B cell (primary cell): ENCODE measurements around the gene SPHK1. TPM values are rescaled to one million over a fixed set of nuclear protein-coding genes. Genes with fewer than 3 reads are reported as not detected.

Experiments
- ATAC-seq: fragments of 200-7000 bp; cut with Tn5 transposase; one replicate; pipeline ENCODE4 v1.10.0; 2021; ENCODE audit warnings: low read depth, mild to moderate bottlenecking, moderate number of reproducible peaks, moderate library complexity
- CTCF ChIA-PET: fragments of 350-600 bp; sonication (Branson Sonifier 250); formaldehyde crosslinking; loops from one replicate; lab custom pipeline; 2021; ENCODE audit warnings: antibody characterized with exemption, inconsistent platforms; lab: Charles Lee
- POLR2A ChIA-PET: fragments of 350-600 bp; sonication (Branson Sonifier 250); formaldehyde crosslinking; loops from one replicate; lab custom pipeline; 2021; ENCODE audit warnings: antibody characterized with exemption; lab: Charles Lee
- DNase-seq: peaks from one replicate; pipeline ENCODE4 v3.0.0; 2013
- H2AFZ ChIP-seq: 2 replicates; pipeline ENCODE4 v1.6.1; 2012; ENCODE audit warnings: mild to moderate bottlenecking, low read depth, low read length; ENCODE audit not compliant: insufficient read depth, poor library complexity, severe bottlenecking
- H3K27ac ChIP-seq, 2 donors: 1 replicate in 1 of 2; 2 replicates in 1 of 2; pipeline ENCODE4 v1.5.1; 2012 to 2013; ENCODE audit warnings: low read length in 2 of 2, mild to moderate bottlenecking in 2 of 2, moderate library complexity in 1 of 2
- H3K27me3 ChIP-seq, 4 experiments: fragments of 200-600 bp in 1 of 4; sonication (generic) in 1 of 4; replicated peaks in 1 of 4; 1 replicate in 2 of 4; 2 replicates in 2 of 4; pipeline versions ENCODE4 v1.6.1 to v1.7.0; 2013 to 2016; ENCODE audit warnings: low read length in 3 of 4, mild to moderate bottlenecking in 2 of 4, mixed read lengths in 1 of 4, moderate library complexity in 1 of 4; ENCODE audit not compliant: insufficient read depth in 4 of 4, control insufficient read depth in 3 of 4; ENCODE audit errors: control extremely low read depth in 1 of 4
- H3K36me3 ChIP-seq, 2 experiments: replicated peaks in 1 of 2; 1 replicate in 1 of 2; 2 replicates in 1 of 2; pipeline versions ENCODE4 v1.6.1 to v1.7.1; 2013; ENCODE audit warnings: low read length in 1 of 2; ENCODE audit not compliant: insufficient read depth in 2 of 2, control insufficient read depth in 1 of 2; ENCODE audit errors: control extremely low read depth in 1 of 2, extremely low read depth in 1 of 2
- H3K4me1 ChIP-seq, 2 donors: fragments of 200-600 bp in 1 of 2; sonication (generic) in 1 of 2; 1 replicate in 1 of 2; 2 replicates in 1 of 2; pipeline versions ENCODE4 v1.5.1 to v1.6.1; 2013 to 2017; ENCODE audit warnings: low read length in 2 of 2; ENCODE audit not compliant: control insufficient read depth in 2 of 2, insufficient read depth in 2 of 2
- H3K4me2 ChIP-seq: replicated peaks from 2 replicates; pipeline ENCODE3; 2012; ENCODE audit warnings: mild to moderate bottlenecking, low read depth, low read length; ENCODE audit not compliant: poor library complexity, severe bottlenecking
- H3K4me3 ChIP-seq, 5 experiments: fragments of 200-600 bp in 1 of 5; sonication (generic) in 1 of 5; 1 replicate in 3 of 5; 2 replicates in 2 of 5; pipeline versions ENCODE4 v1.5.1 to v1.7.0; 2011 to 2016; ENCODE audit warnings: low read length in 4 of 5, mild to moderate bottlenecking in 4 of 5, low read depth in 2 of 5, control low read depth in 1 of 5, moderate library complexity in 1 of 5; ENCODE audit not compliant: insufficient read depth in 1 of 5; ENCODE audit errors: control extremely low read depth in 1 of 5, extremely low read depth in 1 of 5
- H3K79me2 ChIP-seq: fragments of 200-600 bp; sonication (generic); one replicate; pipeline ENCODE4 v1.6.0; 2016; ENCODE audit warnings: low read length; ENCODE audit not compliant: control insufficient read depth, insufficient read depth
- H3K9ac ChIP-seq: fragments of 200-600 bp; sonication (generic); 2 replicates; pipeline ENCODE4 v1.6.1; 2017; ENCODE audit warnings: mild to moderate bottlenecking, low read length, moderate library complexity
- H3K9me3 ChIP-seq, 3 donors: one replicate each; pipeline versions ENCODE4 v1.6.1 to v1.7.1; 2013; ENCODE audit warnings: low read length in 2 of 3; ENCODE audit not compliant: control insufficient read depth in 2 of 3, insufficient read depth in 1 of 3; ENCODE audit errors: control extremely low read depth in 1 of 3
- H4K20me1 ChIP-seq: 2 replicates; pipeline ENCODE4 v1.6.0; 2012; ENCODE audit warnings: mild to moderate bottlenecking, low read length; ENCODE audit not compliant: insufficient read depth, control insufficient read depth, poor library complexity, severe bottlenecking
- H3K27ac Mint-ChIP-seq: one replicate; pipeline ENCODE4 v1.8.0; 2021; ENCODE audit warnings: mixed read lengths
- H3K27me3 Mint-ChIP-seq: one replicate; pipeline ENCODE4 v1.8.0; 2021; ENCODE audit warnings: mixed read lengths
- H3K4me1 Mint-ChIP-seq: one replicate; pipeline ENCODE4 v1.8.0; 2021; ENCODE audit warnings: mixed read lengths
- H3K4me3 Mint-ChIP-seq: one replicate; pipeline ENCODE4 v1.8.0; 2021; ENCODE audit warnings: mixed read lengths
- H3K9me3 Mint-ChIP-seq: one replicate; pipeline ENCODE4 v1.8.0; 2022; ENCODE audit warnings: mixed read lengths; ENCODE audit not compliant: insufficient read depth
- CTCF ChIP-seq: fragments of 200-600 bp; IDR thresholded peaks from one replicate; pipeline ENCODE4 v1.8.0; 2022; ENCODE audit warnings: antibody characterized with exemption, mild to moderate bottlenecking
- EZH2 ChIP-seq: IDR thresholded peaks from 2 replicates; pipeline ENCODE4 v1.6.1; 2012; ENCODE audit warnings: borderline replicate concordance, low read depth, mild to moderate bottlenecking, moderate library complexity, low read length; ENCODE audit not compliant: insufficient read depth, poor library complexity, severe bottlenecking
- WGBS: methylation state at CpG from one replicate; pipeline ENCODE4 v1.1.5; 2013; ENCODE audit warnings: missing lambda C conversion rate; ENCODE audit not compliant: insufficient coverage; 5-methylcytosine and 5-hydroxymethylcytosine counted together
- intact Hi-C: fragments of 100-400 bp; cut with micrococcal nuclease; formaldehyde crosslinking; loops from one replicate; pipeline ENCODE4 v1.10.0; 2022
- polyA plus RNA-seq: library from polyadenylated mRNA; depleted of rRNA; stranded (reverse); fragments of >200 nt; gene quantifications from 2 replicates; pipeline ENCODE4 v1.2.3, GENCODE V29; 2012
- total RNA-seq, 2 donors: library from RNA; stranded (reverse); fragments of 120-200 nt in 1 of 2; gene quantifications; 1 replicate in 1 of 2; 2 replicates in 1 of 2; pipeline versions ENCODE4 v1.2.3 to v1.2.4, GENCODE V29; 2013 to 2022

Gene SPHK1
- total and polyA plus RNA-seq, 2 donors (not counting 1 experiment from before 2014, with no cell fraction given) = 1.1 to 2.4 TPM

- Histone ChIP-seq H3K27me3 (peaks cover 0 to 6% (median 0%) of the 10 kb centered on the region in 4 experiments), H4K20me1 (no peaks in the 10 kb centered on the region), H3K9me3 (no peaks in the 10 kb centered on the region), H3K36me3 (no peaks in the 10 kb centered on the region), H3K4me1 (no peaks in the 10 kb centered on the region), H3K79me2 (no peaks in the 10 kb centered on the region), H3K27ac (no peak overlapping the region), H2AFZ (no peak overlapping the region), H3K4me2 (no peak overlapping the region), H3K9ac (no peak overlapping the region), H3K4me3 (no peak overlapping the region)
- 79% methylated on average over 5 of the region's 12 CpGs for WGBS
- H3K4me3 Mint-ChIP-seq = no peak overlapping the region
- H3K27me3 Mint-ChIP-seq = peaks cover 2% of the 10 kb centered on the region
- ChIA-PET CTCF (interaction anchor here (0.6 to 2.6 kb wide), 8 partner anchors 17 to 259 kb away, joined by 3 to 17 read pairs (median 3); partner anchors contain the start of gene SPHK1), POLR2A (interaction anchor here (0.6 kb wide), 1 partner anchor 248 kb away, joined by 6 read pairs; no protein-coding TSS in a partner anchor)
- no peak overlapping the region for H3K27ac Mint-ChIP-seq
- intact Hi-C loops = no loop called here
- TF ChIP-seq CTCF (no peak), EZH2 (no peak)
- ATAC-seq = no peak
- DNase-seq = peak; percentile 18
- H3K9me3 Mint-ChIP-seq = no peaks in the 10 kb centered on the region
- no peaks in the 10 kb centered on the region for H3K4me1 Mint-ChIP-seq
Measured at GRCh38 chr17:76365256-76365903, 19.0 kb upstream of the SPHK1 start.

GRCh38 chr17:76366247-76366646 is 18.2 kb upstream of the SPHK1 start:
- H3K4me3 ChIP-seq = no peak overlapping the region
- no peak for ATAC-seq
- H3K36me3 ChIP-seq = no peaks in the 10 kb centered on the region
- POLR2A ChIA-PET = interaction anchor here (0.6 kb wide), 1 partner anchor 247 kb away, joined by 6 read pairs; no protein-coding TSS in a partner anchor
- peaks cover 3% of the 10 kb centered on the region for H3K27me3 Mint-ChIP-seq
- TF ChIP-seq CTCF (no peak), EZH2 (no peak)
- no peak for DNase-seq
- no peak overlapping the region for H2AFZ ChIP-seq
- no peaks in the 10 kb centered on the region for H3K4me1 ChIP-seq
- no peak overlapping the region for H3K4me3 Mint-ChIP-seq
- H3K79me2 ChIP-seq = no peaks in the 10 kb centered on the region
- no peaks in the 10 kb centered on the region for H3K9me3 Mint-ChIP-seq
- H3K27ac Mint-ChIP-seq = no peak overlapping the region
- CTCF ChIA-PET = interaction anchor here (0.9 to 2.6 kb wide), 2 partner anchors 18 to 32 kb away, joined by 3 to 17 read pairs; no protein-coding TSS in a partner anchor
- peaks cover 0 to 6% (median 0%) of the 10 kb centered on the region in 4 experiments for H3K27me3 ChIP-seq
- no peaks in the 10 kb centered on the region for H3K9me3 ChIP-seq
- no CpG with 5 or more reads among the region's 3 CpGs for WGBS
- H3K4me2 ChIP-seq = no peak overlapping the region
- no peaks in the 10 kb centered on the region for H4K20me1 ChIP-seq
- no peak overlapping the region for H3K9ac ChIP-seq
- H3K4me1 Mint-ChIP-seq = no peaks in the 10 kb centered on the region
- intact Hi-C loops = no loop called here
- H3K27ac ChIP-seq = no peak overlapping the region
